Erythroblast (primary cell): ENCODE data around the gene RASA3.

Experiments used
- GATA1 ChIP-seq: IDR thresholded peaks from 2 replicates; pipeline ENCODE4 v1.6.1; 2011; ENCODE audit warnings: low read depth, mild to moderate bottlenecking, control low read depth, low read length, moderate library complexity
- POLR2A ChIP-seq: IDR thresholded peaks from 2 replicates; pipeline ENCODE4 v1.6.1; 2011; ENCODE audit warnings: mild to moderate bottlenecking, low read length

GRCh38 chr13:113999618-113999910 lies 132.9 kb downstream of the RASA3 start:
- no peak for TF ChIP-seq POLR2A
- TF ChIP-seq GATA1, result no peak
